NCI-H2196 (cell line): ENCODE results near the gene ZSCAN5C.
"Not testable (repeated sequence)": the region's sequence is repeated elsewhere in the genome, so short reads cannot be mapped to it uniquely, and the experiment has no call there.

Experiments
- DNase-seq: peaks from one replicate; lab custom pipeline; 2025; ENCODE audit not compliant: unreplicated experiment; lab: John Stamatoyannopoulos, UW

Gene ZSCAN5C

DNA sequence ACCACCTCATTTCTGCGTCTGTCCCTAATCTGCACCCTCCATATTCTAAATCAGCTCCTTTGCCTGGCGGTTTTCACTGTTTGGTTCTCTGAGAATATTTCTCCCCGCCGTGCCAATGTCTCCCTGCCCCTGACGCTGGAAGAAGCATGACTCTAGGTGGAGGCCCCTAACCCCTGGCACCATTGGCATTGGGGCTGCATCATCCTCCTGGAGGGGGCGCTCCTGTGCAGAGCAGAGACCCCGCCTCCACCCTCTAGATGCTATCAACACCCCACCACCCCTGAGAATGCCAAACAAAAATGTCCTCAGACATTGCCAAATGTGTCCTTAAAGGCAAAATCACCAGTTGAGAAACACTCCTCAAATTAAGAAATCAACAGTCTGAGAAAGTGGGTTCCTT is 11.0 kb upstream of the ZSCAN5C start:
- DNase-seq = no peak

DNA sequence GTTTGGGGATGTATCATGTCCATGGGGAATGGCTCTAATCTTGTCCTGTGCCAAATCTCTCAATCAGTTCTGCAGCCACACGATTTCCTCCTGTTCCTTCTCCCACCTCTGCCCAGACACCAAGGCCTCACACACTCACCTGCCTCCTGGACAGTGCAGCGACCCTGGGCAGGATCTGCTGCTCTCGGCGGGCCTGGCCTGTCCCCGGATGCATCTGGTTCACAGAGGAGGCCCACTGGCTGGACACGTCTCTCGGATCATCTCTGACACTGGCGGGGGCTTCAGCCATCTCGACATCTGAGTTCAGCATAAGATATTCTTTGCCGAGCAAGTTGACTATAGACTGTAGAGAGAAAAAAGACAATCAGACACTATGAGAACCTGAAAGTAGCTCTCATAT is 10.4 kb upstream of the ZSCAN5C start:
- no peak for DNase-seq

DNA sequence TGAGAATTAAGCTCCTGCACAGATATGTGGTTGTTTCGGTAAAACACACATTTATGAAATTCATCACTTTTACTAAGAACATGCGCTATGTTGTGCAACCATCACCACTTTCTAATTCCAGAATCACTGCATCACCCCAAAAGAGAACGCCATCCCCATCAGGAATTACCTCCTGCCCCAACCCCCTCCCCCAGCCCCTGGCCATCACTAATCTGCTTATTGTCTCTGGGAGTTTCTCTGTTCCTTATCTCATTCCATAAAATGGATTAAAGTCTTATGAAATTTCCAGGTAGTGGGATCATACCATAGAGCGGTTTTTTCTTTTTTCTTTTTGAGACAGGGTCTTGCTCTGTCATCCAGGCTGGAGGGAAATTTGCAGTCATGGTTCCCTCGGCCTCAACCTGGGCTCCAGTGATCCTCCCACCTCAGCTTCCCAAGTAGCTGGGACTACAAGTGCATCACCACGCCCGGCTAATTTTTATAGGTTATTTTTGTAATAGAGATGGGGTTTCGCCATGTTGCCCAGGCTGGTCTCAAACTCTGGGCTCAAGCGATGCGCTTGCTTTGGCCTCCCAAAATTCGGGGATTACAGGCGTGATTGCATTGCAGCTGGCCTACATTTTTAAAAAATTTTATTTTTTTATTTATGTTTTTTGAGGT is 8.0 kb upstream of the ZSCAN5C start:
- no peak for DNase-seq

DNA sequence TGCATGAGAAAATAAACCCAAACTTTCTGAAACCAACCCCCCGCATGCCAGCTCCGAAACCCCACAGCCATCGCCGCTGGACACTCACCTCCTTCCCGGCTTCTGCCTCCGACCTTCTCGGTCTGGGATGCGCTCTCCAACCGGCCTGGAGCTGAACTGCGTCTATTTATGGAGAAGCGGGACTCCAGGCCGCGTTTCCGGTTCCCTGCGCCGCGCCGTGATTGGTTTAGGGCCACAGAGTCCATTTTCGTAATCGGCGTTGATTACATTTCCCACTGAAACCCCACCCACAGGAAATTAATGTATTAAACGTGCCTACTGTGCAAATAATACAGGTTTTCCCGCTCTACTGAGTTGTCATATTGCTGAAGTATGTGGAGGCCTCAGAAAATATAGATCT is 4.4 kb upstream of the ZSCAN5C start, which contains the start of gene ZSCAN5B:
Gene ZSCAN5B (minus strand): TSS at position 138 of the 400 bp plus-strand sequence. CDS start 4,731 bp downstream, outside the sequence.
- DNase-seq = not testable (repeated sequence)

DNA sequence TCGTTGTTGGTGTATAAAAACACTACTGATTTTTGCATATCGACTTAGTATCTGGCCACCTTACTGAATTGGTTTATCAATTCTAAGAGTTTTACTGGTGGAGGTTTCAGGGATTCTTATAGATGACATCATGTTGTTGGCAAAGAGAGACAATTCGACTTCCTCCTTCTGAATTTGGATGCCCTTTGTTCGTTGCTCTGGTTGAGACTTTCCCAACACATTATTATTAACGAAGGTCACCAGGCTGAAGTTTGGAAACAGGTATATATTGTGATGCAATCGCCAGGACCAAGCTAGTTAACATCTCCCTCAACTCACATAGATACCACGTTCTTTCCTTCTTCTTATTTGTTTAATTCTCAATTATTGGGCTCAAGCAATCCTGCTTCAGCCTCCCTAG is 2.4 kb upstream of the ZSCAN5C start:
- no peak for DNase-seq

DNA sequence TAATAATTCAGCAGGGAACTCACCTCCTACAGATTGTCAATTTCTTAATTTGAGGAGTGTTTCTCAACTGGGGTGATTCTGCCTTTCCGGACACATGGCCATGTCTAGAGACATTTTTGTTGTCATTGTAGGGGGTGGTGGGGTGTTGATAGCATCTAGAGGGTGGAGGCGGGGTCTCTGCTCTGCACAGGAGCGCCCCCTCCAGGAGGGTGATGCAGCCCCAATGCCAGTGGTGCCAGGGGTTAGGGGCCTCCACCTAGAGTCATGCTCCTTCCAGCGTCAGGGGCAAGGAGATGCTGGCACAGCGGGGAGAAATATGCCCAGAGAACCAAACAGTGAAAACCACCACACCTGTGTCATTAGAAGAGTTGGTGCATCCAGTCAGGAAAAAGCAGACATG is 5.5 kb downstream of the ZSCAN5C start:
- DNase-seq = not testable (repeated sequence)

DNA sequence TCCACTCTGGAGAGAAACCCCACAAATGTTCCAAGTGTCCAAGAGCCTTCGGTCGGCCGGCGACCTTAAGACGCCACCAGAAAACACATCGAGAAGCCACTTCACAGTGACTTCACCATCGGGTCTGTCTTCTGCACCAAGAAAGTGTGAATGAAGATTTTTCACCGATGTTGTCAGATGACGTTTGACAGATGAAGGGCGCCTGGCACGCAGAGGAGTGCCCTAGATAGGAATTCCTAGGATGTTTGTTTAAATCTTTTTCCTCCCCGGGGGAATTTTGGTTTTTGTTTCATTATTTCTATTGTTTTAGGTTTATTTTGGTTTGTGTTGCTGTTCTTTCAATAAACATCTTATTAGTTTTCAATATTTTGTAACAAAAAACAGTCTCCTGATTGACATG is 7.0 kb downstream of the ZSCAN5C start:
- DNase-seq = no peak

DNA sequence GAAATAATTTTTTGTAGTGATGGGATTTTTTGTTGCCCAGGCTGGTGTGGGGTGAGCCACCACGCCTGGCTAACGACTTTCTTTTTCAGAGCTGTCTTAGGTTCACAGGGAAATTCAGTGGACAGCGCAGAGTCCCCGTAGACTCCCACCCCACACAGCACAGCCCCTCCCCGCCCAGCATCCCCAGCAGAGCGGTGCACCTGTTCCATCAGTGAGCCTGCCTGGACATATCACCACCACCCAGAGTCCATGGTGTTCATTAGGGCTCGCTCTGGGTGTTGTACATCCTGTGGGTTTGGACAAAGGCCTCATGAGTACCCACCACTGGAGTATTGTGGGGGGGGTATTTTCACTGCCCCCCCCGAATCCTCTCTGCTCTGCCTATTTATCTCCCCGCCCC is 8.0 kb downstream of the ZSCAN5C start:
- not testable (repeated sequence) for DNase-seq

DNA sequence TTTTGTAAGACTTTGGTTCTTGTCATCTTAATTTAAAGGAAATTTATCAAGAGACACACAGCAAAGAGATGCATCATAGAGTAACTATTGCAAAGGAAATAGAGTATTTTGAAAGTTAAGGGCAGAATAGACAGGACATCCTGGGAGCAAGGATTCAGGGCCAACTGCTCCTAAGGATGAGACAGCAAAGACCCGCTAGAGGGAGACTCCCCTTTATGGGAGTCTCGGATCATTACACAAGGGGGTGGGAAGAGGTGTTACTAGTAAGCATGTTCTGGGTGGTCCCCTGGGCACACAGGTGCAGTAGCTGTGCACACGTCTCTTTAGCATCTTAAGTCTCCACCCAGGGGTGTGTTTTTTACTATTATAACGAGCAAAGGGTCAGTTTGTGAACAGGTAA is 9.6 kb downstream of the ZSCAN5C start:
- no peak for DNase-seq

DNA sequence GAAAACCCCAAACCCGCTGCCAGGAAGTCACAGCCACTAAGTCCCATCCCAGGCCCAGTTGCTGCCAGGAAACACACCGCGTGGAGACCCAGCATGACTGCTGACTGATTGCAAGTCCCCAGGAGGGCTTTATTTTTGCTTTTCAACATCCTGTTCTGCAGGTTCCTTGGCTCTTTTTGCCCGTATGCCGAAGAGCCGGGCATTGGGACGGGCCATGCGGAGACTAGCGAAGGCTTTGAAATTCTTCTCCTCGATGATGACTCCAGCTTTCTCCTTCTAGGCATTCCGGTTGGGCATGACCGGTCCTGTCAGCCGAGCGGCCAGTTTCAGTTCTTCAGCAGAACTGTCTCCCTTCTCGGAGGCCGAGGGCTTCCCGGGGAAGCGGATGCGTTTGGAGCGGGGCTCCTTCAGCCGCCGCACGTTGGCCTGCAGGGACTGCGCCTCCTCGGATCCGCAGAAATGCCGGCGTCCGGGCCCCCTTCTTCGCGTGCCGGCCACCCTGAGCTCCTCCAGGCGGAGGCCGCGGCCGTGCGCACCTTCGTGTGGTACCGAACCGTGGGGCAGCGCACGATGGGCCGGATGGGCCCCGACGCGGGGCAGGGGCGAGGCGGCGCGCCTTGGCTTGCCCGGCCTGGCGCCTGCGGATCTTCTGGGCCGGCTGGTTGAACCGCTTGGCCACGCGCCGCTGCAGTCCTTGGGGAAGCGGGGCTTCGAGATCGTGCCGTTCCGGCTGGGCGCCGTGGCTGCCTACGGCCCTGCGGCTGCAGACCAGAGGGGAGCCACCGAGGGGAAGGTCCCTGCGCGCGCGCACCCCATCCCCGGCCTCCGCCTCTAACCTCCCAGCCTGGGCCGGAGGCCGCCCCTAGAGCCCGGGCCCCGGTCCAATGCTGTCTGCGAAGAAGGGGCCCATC is 15.2 kb downstream of the ZSCAN5C start:
- no peak for DNase-seq

DNA sequence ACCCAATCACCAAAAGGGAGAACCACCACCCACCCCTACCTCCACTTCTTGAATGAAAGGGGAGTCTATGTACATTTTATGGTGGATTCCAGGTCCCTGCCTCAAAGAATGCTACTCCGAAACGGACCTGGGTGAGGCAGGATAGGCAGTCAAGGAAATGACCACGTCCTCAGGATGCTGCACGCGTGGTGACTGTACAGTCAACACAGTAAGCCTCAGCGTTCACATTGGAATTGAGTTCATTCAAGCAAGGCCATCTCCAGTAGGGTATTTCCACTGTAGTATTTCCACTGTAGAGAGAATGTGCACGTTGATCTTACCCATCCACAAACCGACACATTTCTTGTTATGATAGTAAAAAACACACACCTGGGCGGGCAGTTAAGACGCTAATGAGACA is 16.9 kb downstream of the ZSCAN5C start:
- DNase-seq = no peak

DNA sequence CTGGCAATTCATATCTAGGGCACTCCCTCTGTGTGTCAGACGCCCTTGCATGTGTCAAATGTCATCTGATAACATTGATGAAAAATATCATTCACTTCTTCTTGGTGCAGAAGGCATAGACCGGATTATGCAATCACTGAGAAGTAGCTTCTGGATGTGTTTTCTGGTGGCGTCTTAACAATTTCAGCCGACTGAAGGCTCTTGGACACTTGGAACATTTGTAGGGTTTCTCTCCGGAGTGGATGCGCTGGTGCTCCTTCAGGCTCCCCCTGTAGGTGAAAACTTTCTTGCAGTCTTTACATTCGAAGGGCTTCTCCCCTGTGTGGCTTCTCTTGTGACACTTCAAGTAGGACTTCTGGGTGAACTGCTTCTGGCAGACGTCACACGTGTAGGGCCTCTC is 19.4 kb downstream of the ZSCAN5C start:
- not testable (repeated sequence) for DNase-seq

DNA sequence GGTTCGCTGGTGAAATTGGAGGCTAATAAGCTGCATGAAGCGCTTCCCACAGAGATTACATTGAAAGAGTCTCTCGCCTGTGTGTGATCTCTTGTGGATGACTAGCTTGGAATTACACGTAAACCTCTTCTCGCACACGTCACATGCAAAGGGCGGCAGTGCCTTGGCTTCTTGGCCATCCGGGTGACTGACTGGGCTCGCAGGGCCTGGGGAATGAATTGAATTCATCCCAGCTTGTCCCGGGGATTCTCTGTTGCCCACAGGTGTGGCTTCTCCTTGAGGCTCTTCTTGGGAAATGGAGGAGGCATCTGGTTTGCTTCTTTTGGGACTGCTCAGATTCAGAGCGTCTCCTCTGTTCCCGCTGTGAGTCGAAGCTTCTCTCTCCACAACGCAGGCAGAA is 19.8 kb downstream of the ZSCAN5C start:
- no peak for DNase-seq

DNA sequence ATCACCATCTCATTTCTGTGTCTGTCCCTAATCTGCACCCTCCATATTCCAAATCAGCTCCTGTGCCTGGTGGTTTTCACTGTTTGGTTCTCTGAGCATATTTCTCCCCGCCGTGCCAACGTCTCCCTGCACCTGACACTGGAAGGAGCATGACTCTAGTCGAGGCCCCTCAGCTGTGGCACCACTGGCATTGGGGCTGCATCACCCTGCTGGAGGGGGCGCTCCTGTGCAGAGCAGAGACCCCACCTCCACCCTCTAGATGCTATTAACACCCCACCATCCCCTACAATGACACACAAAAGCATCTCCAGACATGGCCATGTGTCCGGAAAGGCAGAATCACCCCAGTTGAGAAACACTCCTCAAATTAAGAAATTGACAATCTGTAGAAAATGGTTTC is 20.8 kb downstream of the ZSCAN5C start:
- DNase-seq = no peak

DNA sequence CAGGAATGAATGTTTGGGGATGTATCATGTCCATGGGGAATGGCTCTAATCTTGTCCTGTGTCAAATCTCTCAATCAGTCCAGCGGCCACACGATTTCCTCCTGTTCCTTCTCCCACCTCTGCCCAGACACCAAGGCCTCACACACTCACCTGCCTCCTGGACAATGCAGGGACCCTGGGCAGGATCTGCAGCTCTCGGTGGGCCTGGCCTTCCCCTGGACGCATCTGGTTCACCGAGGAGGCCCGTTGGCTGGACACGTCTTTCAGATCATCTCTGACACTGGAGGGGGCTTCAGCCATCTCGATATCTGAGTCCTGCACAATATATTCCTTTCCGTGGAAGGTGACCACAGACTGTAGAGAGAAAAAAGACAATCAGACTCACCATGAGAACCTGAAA is 21.4 kb downstream of the ZSCAN5C start:
- no peak for DNase-seq

DNA sequence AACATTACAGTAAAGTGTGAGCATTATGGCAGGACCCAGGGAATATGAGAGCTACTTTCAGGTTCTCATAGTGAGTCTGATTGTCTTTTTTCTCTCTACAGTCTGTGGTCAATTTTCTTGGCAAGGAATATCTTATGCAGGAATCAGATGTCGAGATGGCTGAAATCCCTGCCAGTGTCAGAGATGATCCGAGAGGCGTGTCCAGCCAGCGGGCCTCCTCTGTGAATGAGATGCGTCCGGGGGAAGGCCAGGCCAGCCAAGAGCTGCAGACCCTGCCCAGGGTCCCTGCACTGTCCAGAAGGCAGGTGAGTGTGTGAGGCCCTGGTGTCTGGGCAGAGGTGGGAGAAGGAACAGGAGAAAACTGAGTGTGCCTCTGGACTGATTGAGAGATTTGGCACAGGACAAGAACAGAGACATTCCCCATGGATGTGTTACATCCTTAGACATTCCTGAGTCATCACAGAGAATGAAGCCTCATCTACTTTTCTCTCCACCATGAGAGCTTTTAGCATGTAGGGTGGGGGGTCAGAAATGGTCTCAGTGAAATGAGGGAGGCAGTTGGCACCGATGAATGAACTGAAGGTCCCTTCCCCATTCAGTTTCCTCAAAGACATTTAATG is 43.2 kb downstream of the ZSCAN5C start:
- DNase-seq = no peak

DNA sequence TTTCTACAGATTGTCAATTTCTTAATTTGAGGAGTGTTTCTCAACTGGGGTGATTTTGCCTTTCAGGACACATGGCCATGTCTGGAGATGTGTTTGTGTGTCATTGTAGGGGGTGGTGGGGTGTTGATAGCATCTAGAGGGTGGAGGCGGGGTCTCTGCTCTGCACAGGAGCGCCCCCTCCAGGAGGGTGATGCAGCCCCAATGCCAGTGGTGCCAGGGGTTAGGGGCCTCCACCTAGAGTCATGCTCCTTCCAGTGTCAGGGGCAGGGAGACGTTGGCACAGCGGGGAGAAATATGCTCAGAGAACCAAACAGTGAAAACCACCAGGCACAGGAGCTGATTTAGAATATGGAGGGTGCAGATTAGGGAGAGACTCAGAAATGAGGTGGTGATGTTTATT is 43.7 kb downstream of the ZSCAN5C start:
- DNase-seq = not testable (repeated sequence)

DNA sequence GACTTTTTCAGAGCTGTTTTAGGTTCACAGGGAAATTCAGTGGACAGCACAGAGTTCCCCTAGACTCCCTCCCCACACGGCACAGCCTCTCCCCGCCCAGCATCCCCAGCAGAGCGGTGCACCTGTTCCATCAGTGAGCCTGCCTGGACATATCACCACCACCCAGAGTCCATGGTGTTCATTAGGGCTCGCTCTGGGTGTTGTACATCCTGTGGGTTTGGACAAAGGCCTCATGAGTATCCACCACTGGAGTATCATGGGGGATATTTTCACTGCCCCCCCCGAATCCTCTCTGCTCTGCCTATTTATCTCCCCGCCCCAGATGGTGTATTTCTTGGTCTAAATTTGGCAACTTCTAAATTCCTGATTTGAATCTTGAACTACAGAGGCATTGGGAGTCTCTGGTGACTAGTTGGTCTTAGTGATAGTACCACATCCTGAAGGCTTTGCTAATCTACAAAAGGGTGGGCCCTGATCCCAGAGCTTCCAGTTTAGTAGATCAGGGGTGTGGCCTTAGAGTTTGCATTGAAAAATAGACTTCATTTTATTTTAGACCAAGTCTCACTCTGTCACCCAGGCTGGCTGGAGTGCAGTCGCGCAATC is 46.8 kb downstream of the ZSCAN5C start:
- DNase-seq = not testable (repeated sequence)

DNA sequence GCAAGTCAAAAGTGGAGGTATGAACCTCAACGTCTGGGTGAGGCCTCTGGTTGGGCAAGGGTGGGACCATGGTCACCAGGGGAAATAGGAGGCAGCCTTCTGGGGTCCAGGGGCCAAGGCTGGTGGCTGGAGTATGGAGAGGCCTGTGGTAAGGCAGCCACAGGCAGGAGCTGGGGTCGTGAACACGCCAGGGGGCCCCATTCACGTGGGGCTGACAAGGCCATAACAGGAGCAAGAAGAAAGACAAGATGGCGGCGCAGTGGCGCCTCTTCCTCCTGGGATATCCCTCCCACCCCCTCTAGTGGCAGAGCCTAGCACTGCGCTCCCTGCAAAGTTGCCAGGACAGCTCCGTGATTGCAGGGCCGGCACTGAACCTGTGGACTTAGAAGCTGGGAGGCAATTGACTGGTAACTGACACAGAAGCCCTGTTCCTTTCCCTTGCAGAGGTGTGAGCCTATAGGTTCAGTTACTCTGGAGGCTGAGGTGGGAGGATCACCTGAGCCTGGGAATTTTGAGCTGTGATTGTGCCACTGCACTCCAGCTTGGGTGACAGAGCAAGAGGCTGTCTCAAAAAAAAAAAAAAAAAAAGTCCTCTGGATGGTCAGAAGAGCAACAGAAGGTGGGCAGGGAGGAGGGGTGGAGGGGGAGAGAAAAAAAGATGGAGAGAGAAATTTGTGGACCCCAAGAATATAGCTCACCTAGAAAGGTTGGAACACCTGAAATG is 50.8 kb downstream of the ZSCAN5C start:
- DNase-seq = peak; percentile 48

DNA sequence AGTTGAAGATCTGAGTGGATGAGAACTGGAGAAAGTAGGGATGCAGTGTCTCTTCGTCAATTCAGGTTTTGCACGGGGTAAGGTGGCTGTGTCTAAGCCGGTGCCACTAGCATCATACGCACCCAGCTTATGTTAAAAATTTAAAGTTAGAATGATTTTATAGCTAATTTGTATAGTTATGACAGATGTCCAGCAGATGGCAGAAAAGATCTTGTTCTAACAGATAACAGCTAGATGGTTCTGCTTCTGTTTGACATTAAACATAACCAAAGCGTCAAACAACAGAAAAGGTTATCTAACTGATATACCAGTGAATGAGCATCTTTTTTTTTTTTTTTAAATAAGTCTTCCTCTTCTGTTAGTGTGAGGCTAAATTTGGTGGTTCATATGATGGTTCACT is 51.7 kb downstream of the ZSCAN5C start:
- peak; percentile 70 for DNase-seq

DNA sequence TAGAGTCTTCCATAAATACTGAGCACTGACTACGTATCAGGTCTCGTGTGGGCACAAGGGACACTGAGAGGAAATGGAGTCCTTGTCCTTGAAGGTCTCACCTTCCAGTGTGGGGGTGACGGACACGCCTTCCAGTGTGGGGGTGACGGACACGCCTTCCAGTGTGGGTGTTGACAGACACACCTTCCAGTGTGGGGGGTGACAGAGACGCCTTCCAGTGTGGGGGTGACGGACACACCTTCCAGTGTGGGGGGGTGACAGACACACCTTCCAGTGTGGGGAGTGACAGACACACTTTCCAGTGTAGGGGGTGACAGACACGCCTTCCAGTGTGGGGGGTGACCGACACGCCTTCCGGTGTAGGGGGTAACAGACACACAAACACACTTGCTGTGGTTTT is 56.2 kb downstream of the ZSCAN5C start:
- no peak for DNase-seq
